ENCODE measurements around the gene MAN1C1. TPM values are rescaled to one million over a fixed set of nuclear protein-coding genes. Genes with fewer than 3 reads are reported as not detected.

The MAN1C1 gene
- polyA plus RNA-seq, 1 of the 3 experiments (the other 2 are of a cell fraction): 0.20 TPM

GRCh38 chr1:25612421-25612820 is 4.2 kb upstream of the MAN1C1 start:
- Histone ChIP-seq H4K20me1 (ENCODE audit: insufficient read depth) (no peaks in the 10 kb centered on the region), H3K27me3 (ENCODE audit: insufficient read depth) (peaks cover 29% of the 10 kb centered on the region), H3K4me3 (ENCODE audit: low read depth in 2 of 2, low read length in 1 of 2) (no peak overlapping the region), H3F3A (replicated peaks; ENCODE audit: insufficient read depth) (peaks cover 5% of the 10 kb centered on the region), H3K9me3 (no peaks in the 10 kb centered on the region), H3K36me3 (replicated peaks in 1 of 2; ENCODE audit: control insufficient read depth in 1 of 2, insufficient read depth in 2 of 2, low read length in 1 of 2) (no peaks in the 10 kb centered on the region), H3K79me2 (ENCODE audit: insufficient read depth) (no peaks in the 10 kb centered on the region), H3K4me2 (no peak overlapping the region), H3K9ac (no peak overlapping the region), H3K4me1 (ENCODE audit: control insufficient read depth in 1 of 2, insufficient read depth in 2 of 2, low read depth in 1 of 2, low read length in 1 of 2) (peaks cover 0 to 21% of the 10 kb centered on the region in 2 experiments; a peak in 1 of 4 replicates), H3K9me2 (no peaks in the 10 kb centered on the region), H3K27ac (ENCODE audit: low read depth in 2 of 2, low read length in 1 of 2) (no peak overlapping the region), H2AFZ (ENCODE audit: low read depth) (no peak overlapping the region)
- 53% methylated on average over 3 of the region's 3 CpGs for WGBS (ENCODE audit: low lambda C conversion rate)
- DNase-seq: no peak
- POLR2A ChIA-PET: interaction anchor here (1.6 kb wide), 1 partner anchor 197 kb away, joined by 4 read pairs; no protein-coding TSS in a partner anchor
- CTCF ChIA-PET: interaction anchor here (0.9 to 8.1 kb wide), 5 partner anchors 14 to 196 kb away, joined by 3 to 76 read pairs (median 3); no protein-coding TSS in a partner anchor
- TF ChIP-seq NRF1 (IDR thresholded peaks at IDR 0.05; ENCODE audit: low read depth, low read length) (no peak), POLR2AphosphoS5 (IDR thresholded peaks at IDR 0.05; ENCODE audit: low read depth, low read length) (no peak), EP300 (IDR thresholded peaks at IDR 0.05; ENCODE audit: borderline replicate concordance in 1 of 2, low read depth in 1 of 2, low read length in 1 of 2) (no peak), MAX (IDR thresholded peaks at IDR 0.05; ENCODE audit: low read depth) (no peak), RFX5 (IDR thresholded peaks at IDR 0.05; ENCODE audit: low read length) (no peak), SMC3 (IDR thresholded peaks at IDR 0.05; ENCODE audit: low read depth, low read length) (no peak), TCF12 (IDR thresholded peaks at IDR 0.05) (no peak), MEF2A (IDR thresholded peaks at IDR 0.05; ENCODE audit: borderline replicate concordance, low read depth) (no peak), RCOR1 (IDR thresholded peaks at IDR 0.05; ENCODE audit: low read length) (no peak), CHD2 (IDR thresholded peaks at IDR 0.05; ENCODE audit: low read length, partially characterized antibody) (no peak), GATA2 (CRISPR knock-in tag; IDR thresholded peaks at IDR 0.05) (no peak), FOSL2 (IDR thresholded peaks at IDR 0.05; ENCODE audit: borderline replicate concordance, low read depth) (no peak), TAF1 (IDR thresholded peaks at IDR 0.05; ENCODE audit: borderline replicate concordance, low read depth, low read length) (no peak), EZH2phosphoT487 (IDR thresholded peaks at IDR 0.05; ENCODE audit: borderline replicate concordance, low read depth) (no peak), RXRA (IDR thresholded peaks at IDR 0.05; ENCODE audit: borderline replicate concordance, low read depth) (no peak), YY1 (IDR thresholded peaks at IDR 0.05; ENCODE audit: low read depth) (no peak)
- TF ChIP-seq, protein P1, sequence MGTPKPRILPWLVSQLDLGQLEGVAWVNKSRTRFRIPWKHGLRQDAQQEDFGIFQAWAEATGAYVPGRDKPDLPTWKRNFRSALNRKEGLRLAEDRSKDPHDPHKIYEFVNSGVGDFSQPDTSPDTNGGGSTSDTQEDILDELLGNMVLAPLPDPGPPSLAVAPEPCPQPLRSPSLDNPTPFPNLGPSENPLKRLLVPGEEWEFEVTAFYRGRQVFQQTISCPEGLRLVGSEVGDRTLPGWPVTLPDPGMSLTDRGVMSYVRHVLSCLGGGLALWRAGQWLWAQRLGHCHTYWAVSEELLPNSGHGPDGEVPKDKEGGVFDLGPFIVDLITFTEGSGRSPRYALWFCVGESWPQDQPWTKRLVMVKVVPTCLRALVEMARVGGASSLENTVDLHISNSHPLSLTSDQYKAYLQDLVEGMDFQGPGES (IDR thresholded peaks at IDR 0.05; ENCODE audit: low read depth, low read length): no peak
- TF ChIP-seq, protein P2, sequence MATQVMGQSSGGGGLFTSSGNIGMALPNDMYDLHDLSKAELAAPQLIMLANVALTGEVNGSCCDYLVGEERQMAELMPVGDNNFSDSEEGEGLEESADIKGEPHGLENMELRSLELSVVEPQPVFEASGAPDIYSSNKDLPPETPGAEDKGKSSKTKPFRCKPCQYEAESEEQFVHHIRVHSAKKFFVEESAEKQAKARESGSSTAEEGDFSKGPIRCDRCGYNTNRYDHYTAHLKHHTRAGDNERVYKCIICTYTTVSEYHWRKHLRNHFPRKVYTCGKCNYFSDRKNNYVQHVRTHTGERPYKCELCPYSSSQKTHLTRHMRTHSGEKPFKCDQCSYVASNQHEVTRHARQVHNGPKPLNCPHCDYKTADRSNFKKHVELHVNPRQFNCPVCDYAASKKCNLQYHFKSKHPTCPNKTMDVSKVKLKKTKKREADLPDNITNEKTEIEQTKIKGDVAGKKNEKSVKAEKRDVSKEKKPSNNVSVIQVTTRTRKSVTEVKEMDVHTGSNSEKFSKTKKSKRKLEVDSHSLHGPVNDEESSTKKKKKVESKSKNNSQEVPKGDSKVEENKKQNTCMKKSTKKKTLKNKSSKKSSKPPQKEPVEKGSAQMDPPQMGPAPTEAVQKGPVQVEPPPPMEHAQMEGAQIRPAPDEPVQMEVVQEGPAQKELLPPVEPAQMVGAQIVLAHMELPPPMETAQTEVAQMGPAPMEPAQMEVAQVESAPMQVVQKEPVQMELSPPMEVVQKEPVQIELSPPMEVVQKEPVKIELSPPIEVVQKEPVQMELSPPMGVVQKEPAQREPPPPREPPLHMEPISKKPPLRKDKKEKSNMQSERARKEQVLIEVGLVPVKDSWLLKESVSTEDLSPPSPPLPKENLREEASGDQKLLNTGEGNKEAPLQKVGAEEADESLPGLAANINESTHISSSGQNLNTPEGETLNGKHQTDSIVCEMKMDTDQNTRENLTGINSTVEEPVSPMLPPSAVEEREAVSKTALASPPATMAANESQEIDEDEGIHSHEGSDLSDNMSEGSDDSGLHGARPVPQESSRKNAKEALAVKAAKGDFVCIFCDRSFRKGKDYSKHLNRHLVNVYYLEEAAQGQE (IDR thresholded peaks at IDR 0.05; ENCODE audit: low read depth, low read length): no peak
- TF ChIP-seq, protein P3, sequence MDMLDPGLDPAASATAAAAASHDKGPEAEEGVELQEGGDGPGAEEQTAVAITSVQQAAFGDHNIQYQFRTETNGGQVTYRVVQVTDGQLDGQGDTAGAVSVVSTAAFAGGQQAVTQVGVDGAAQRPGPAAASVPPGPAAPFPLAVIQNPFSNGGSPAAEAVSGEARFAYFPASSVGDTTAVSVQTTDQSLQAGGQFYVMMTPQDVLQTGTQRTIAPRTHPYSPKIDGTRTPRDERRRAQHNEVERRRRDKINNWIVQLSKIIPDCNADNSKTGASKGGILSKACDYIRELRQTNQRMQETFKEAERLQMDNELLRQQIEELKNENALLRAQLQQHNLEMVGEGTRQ (IDR thresholded peaks at IDR 0.05; ENCODE audit: borderline replicate concordance, low read depth, low read length): no peak
